Breast epithelium (tissue), 4 donors: Measurements from ENCODE around the gene BCL11B. TPM values are rescaled to one million over a fixed set of nuclear protein-coding genes. Genes with fewer than 3 reads are reported as not detected.

Source experiments
- DNase-seq, 2 donors: peaks; one replicate each; pipeline ENCODE4 v3.0.0-alpha.2; 2019; ENCODE audit warnings: low spot score in 2 of 2
- H3K27ac ChIP-seq, 2 donors: fragments of 200-600 bp; sonication (generic) in 1 of 2; one replicate each; pipeline ENCODE4 v1.5.1; 2016 to 2019; ENCODE audit warnings: mild to moderate bottlenecking in 1 of 2
- H3K27me3 ChIP-seq, 2 donors: fragments of 200-600 bp; sonication (generic) in 1 of 2; one replicate each; pipeline versions ENCODE4 v1.5.1 to v1.6.0; 2017 to 2019; ENCODE audit warnings: control low read depth in 1 of 2, mild to moderate bottlenecking in 1 of 2
- H3K36me3 ChIP-seq: fragments of 200-600 bp; one replicate; pipeline ENCODE4 v1.5.1; 2019
- H3K4me1 ChIP-seq, 2 donors: fragments of 200-600 bp; sonication (generic); one replicate each; pipeline ENCODE4 v1.5.1; 2016 to 2019; ENCODE audit warnings: control low read depth in 1 of 2
- H3K4me3 ChIP-seq, 3 donors: fragments of 200-600 bp; sonication (generic); 1 replicate in 2 of 3; 2 replicates in 1 of 3; pipeline ENCODE4 v1.5.1; 2016 to 2019; ENCODE audit warnings: mild to moderate bottlenecking in 3 of 3, moderate library complexity in 2 of 3
- H3K9me3 ChIP-seq, 2 donors: fragments of 200-600 bp; sonication (generic) in 1 of 2; one replicate each; pipeline ENCODE4 v1.5.1; 2016 to 2019; ENCODE audit warnings: control low read depth in 1 of 2
- POLR2A ChIP-seq: fragments of 450-650 bp; IDR thresholded peaks from one replicate; pipeline ENCODE4 v1.6.1; 2016; ENCODE audit warnings: antibody characterized with exemption, mild to moderate bottlenecking, moderate library complexity
- POLR2AphosphoS5 ChIP-seq, 3 donors: sonication (generic); formaldehyde crosslinking; IDR thresholded peaks; one replicate each; pipeline ENCODE4 v1.6.1; 2017; ENCODE audit warnings: antibody characterized with exemption in 3 of 3
- intact Hi-C: fragments of 100-400 bp; cut with DNase I; formaldehyde crosslinking; loops from one replicate; pipeline ENCODE4 v1.15.1; 2023; ENCODE audit warnings: low total_unique reads
- total RNA-seq, 3 donors: library from RNA; depleted of rRNA; stranded (reverse); fragments of >200 nt; gene quantifications; one replicate each; pipeline ENCODE4 v1.1.0, GENCODE V29; 2016
- TF ChIP-seq, protein P1 (sequence below), 3 donors: fragments of 450-650 bp; IDR thresholded peaks; one replicate each; pipeline ENCODE4 v1.5.1; 2016 to 2017; ENCODE audit warnings: antibody characterized with exemption in 3 of 3, mild to moderate bottlenecking in 3 of 3, moderate library complexity in 3 of 3

Gene BCL11B
- total RNA-seq, 3 donors from 2014 or later, result 0.96 to 3.9 (median 2.6) TPM

DNA sequence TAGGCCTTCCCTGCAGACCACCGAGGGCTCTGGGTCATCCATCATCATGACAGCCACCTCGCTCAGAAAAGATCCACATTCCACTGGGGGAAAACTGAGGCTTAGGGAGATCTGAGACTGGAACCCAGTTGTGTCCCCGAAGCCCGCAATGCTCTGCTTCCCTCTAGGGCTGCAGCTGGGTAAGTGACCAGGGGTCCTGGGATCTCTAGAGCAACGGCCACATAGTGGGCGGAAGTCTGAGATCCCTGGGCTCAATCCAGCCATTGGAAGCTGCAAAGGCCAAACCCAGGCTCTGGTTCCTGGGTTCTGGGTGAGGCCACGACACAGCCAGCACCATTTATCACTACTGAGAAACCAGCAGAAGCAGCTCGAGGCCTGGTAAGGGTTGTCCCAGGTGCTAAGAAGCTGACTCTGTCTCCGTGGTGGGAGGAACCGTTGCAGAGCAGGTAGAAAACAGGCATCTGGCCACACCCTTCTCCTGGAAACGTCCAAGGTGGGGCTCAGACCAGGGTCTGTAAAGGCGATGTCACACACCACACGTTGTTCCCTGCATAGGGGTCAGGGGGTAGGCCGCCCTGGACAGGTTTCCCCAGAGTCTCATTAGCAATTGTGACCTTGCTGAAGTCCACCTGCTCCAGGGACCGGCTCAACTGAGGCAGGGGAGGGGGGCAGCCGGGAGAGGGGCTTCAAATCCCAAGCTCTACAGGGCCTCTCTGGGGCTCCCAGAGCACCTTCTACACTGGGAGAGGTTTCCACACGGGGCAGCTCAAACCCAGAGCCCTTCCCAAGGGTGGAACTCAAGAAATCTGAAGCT lies 38.6 kb downstream of the BCL11B start:
- H3K27ac ChIP-seq, result no peak overlapping the region
- intact Hi-C loops, result no loop called here

DNA sequence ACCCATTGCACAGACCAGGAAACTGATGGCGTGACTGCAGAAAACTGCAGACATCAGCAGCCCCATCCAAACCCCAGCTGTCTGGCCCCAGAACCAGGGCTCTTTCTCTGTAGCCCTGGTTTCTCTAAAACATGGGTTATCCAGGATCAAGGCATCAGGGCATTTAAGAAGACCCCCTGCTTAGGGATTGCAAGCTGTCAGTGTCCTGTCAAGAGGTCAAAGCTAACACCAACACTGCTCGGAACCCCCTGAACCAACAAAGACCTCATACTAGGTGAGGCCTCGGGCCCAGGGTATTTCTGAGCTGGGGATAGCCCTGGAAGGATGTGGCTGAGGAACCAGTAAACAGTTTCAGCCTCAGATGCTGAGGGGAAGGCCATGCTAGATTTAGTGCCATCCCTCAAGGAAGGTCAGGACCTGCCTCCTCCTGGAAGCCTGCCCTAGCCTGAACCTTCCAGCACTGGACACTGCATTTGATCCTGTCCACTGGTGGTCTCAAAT lies 39.2 kb downstream of the BCL11B start:
- Histone ChIP-seq H3K27me3 (peaks cover 2 to 4% of the 10 kb centered on the region in 2 donors), H3K4me1 (no peaks in the 10 kb centered on the region)
- intact Hi-C loops, result no loop called here

More for the DNA sequence above, 38.6 kb downstream of the BCL11B start:
- Histone ChIP-seq H3K27me3 (peaks cover 2 to 4% of the 10 kb centered on the region in 2 donors), H3K4me1 (no peaks in the 10 kb centered on the region), H3K36me3 (no peaks in the 10 kb centered on the region), H3K9me3 (no peaks in the 10 kb centered on the region), H3K4me3 (no peak overlapping the region)
- TF ChIP-seq, protein P1, sequence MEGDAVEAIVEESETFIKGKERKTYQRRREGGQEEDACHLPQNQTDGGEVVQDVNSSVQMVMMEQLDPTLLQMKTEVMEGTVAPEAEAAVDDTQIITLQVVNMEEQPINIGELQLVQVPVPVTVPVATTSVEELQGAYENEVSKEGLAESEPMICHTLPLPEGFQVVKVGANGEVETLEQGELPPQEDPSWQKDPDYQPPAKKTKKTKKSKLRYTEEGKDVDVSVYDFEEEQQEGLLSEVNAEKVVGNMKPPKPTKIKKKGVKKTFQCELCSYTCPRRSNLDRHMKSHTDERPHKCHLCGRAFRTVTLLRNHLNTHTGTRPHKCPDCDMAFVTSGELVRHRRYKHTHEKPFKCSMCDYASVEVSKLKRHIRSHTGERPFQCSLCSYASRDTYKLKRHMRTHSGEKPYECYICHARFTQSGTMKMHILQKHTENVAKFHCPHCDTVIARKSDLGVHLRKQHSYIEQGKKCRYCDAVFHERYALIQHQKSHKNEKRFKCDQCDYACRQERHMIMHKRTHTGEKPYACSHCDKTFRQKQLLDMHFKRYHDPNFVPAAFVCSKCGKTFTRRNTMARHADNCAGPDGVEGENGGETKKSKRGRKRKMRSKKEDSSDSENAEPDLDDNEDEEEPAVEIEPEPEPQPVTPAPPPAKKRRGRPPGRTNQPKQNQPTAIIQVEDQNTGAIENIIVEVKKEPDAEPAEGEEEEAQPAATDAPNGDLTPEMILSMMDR (IDR thresholded peaks at IDR 0.05), result no peak
- no peak for TF ChIP-seq POLR2AphosphoS5 (IDR thresholded peaks at IDR 0.05)
- no peak for TF ChIP-seq POLR2A
- DNase-seq, result no peak

DNA sequence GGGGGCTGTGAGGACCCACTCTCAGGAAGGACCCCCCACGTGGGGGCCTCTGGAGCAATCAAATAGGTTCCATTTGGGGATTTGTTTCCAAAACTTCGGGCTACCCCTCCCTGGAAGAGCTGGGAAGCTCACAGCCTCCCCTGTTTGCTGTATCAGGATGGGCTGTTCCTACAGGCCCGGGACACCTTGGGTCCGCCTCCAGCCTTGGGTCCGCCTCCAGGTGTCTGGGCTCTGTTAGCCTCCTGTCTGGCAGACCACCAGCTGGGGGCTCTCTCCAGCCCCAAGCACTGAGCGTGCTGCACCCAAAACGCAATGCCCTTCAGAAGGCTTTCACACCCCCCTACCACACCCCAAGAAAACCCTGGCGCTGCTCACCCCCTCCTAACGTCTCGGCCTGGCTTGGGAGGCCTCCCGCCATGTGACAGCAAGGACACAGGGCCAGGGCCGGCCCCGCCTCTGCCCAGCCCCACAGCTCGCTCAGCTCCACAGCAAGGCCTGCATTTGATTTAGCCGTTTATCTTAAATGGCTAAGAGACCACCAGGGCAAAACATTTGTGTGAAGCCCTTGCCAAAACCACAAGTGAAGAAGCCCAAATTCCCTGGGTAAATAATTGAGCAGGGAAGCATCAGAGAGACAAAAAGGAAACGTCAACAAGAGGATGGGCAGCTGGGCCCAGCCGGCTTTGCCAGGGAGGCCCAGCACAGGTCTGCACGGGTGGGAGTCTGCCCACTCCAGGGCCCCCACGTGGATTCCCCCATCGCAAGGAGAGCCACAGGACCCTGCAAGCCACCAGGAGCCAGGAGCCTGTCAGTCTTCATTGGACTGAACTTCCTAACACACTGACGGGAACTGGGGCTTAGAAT lies 39.9 kb downstream of the BCL11B start:
- Histone ChIP-seq H3K36me3 (no peaks in the 10 kb centered on the region), H3K9me3 (no peaks in the 10 kb centered on the region), H3K27me3 (peaks cover 0 to 2% of the 10 kb centered on the region in 2 donors), H3K27ac (peak overlapping the region; percentile 56 to 84), H3K4me1 (no peaks in the 10 kb centered on the region), H3K4me3 (peak overlapping the region in 2 of 3 donors; percentile 46 to 61)
- TF ChIP-seq, protein P1 (IDR thresholded peaks at IDR 0.05), result no peak
- TF ChIP-seq POLR2A (no peak), POLR2AphosphoS5 (IDR thresholded peaks at IDR 0.05) (no peak)
- intact Hi-C loops, result no loop called here
- DNase-seq, result peak in 1 of 2 donors; percentile 36

More for the DNA sequence above, 39.2 kb downstream of the BCL11B start:
- TF ChIP-seq, protein P1 (IDR thresholded peaks at IDR 0.05), result no peak
- TF ChIP-seq POLR2AphosphoS5 (IDR thresholded peaks at IDR 0.05) (no peak), POLR2A (no peak)
- Histone ChIP-seq H3K9me3 (no peaks in the 10 kb centered on the region), H3K36me3 (no peaks in the 10 kb centered on the region), H3K27ac (no peak overlapping the region), H3K4me3 (no peak overlapping the region)
- no peak for DNase-seq

DNA sequence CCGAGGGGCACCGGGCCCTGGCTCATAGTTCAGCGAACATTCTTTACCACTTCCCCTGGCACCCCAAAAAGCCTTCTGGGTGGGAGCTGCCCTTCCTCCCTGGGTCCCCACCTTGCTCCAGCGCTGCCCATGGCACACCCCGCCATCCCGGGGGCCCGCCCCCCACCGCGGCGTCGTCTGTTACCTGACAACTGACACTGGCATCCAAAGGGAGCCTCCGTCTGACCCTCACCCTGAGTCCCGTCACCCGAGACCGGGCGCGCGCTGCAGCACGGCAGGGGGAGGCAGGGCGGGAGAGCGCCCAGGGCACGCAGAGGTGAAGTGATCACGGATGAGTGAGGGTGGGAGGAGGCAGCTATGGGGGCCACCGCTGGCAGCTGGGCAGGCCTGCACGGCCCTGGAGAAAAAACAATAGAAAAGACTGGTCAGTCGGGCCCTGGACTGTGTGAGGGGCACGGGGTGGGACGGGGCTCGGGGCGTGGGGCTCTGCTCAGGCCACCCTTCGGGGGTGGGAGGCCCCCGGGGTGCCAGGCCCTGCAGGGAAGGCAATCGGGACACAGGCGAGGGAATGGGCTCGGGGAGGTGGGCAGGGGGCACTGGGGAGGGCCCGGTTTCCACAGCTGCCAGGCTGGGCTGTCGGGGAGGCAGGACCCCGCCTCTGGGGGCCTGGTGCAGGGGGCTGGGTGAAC lies 40.7 kb downstream of the BCL11B start:
- Histone ChIP-seq H3K27ac (peak overlapping the region; percentile 56 to 84), H3K36me3 (no peaks in the 10 kb centered on the region), H3K27me3 (peaks cover 0 to 2% of the 10 kb centered on the region in 2 donors), H3K9me3 (no peaks in the 10 kb centered on the region), H3K4me3 (peak overlapping the region in 2 of 3 donors; percentile 46 to 61), H3K4me1 (no peaks in the 10 kb centered on the region)
- intact Hi-C loops, result no loop called here
- DNase-seq, result no peak
- TF ChIP-seq POLR2A (no peak), POLR2AphosphoS5 (IDR thresholded peaks at IDR 0.05) (no peak)
- TF ChIP-seq, protein P1 (IDR thresholded peaks at IDR 0.05), result no peak
